H9 (cell line): Measurements from ENCODE around the gene C17orf114.

Source experiments
- DNase-seq: peaks from one replicate; pipeline ENCODE4 v3.0.0-alpha.2; 2017
- H2AFZ ChIP-seq: one replicate; pipeline ENCODE4 v1.6.1; 2013; ENCODE audit warnings: mild to moderate bottlenecking, low read length, control low read depth, moderate library complexity
- H2AK5ac ChIP-seq: 2 replicates; pipeline ENCODE4 v1.6.1; 2013; ENCODE audit warnings: low read length, control low read depth, mixed read lengths; ENCODE audit not compliant: insufficient read length
- H2BK120ac ChIP-seq: one replicate; pipeline ENCODE4 v1.6.1; 2013; ENCODE audit warnings: low read depth, mild to moderate bottlenecking, low read length, control low read depth, inconsistent platforms; ENCODE audit not compliant: poor library complexity, severe bottlenecking
- H2BK12ac ChIP-seq: 2 replicates; pipeline ENCODE4 v1.6.1; 2013; ENCODE audit warnings: low read length, control low read depth, mixed read lengths, low read depth; ENCODE audit not compliant: insufficient read length
- H2BK15ac ChIP-seq: 2 replicates; pipeline ENCODE4 v1.6.1; 2013; ENCODE audit warnings: low read depth, low read length, control low read depth
- H2BK20ac ChIP-seq: one replicate; pipeline ENCODE4 v1.6.1; 2013; ENCODE audit warnings: low read depth, mild to moderate bottlenecking, low read length, control low read depth, inconsistent platforms; ENCODE audit not compliant: poor library complexity, severe bottlenecking
- H2BK5ac ChIP-seq: 2 replicates; pipeline ENCODE4 v1.6.1; 2013; ENCODE audit warnings: low read length, control low read depth, mixed read lengths; ENCODE audit not compliant: insufficient read length
- H3K14ac ChIP-seq: 2 replicates; pipeline ENCODE4 v1.6.1; 2013; ENCODE audit warnings: low read length, control low read depth; ENCODE audit not compliant: insufficient read depth
- H3K18ac ChIP-seq: 2 replicates; pipeline ENCODE4 v1.6.1; 2013; ENCODE audit warnings: low read depth, mild to moderate bottlenecking, mixed read lengths, low read length, control low read depth; ENCODE audit not compliant: insufficient read length
- H3K23ac ChIP-seq: 2 replicates; pipeline ENCODE4 v1.6.1; 2013; ENCODE audit warnings: low read length, control low read depth, mixed read lengths, low read depth; ENCODE audit not compliant: insufficient read length
- H3K23me2 ChIP-seq: 2 replicates; pipeline ENCODE4 v1.6.1; 2013; ENCODE audit warnings: low read depth, mild to moderate bottlenecking, mixed read lengths, low read length, control low read depth; ENCODE audit not compliant: insufficient read length, poor library complexity, severe bottlenecking
- H3K27ac ChIP-seq: 2 replicates; pipeline ENCODE4 v1.5.1; 2013; ENCODE audit warnings: low read length, control low read depth, mixed read lengths, low read depth; ENCODE audit not compliant: insufficient read length
- H3K27me3 ChIP-seq: 2 replicates; pipeline ENCODE4 v1.6.1; 2013; ENCODE audit warnings: low read length, control low read depth, inconsistent platforms; ENCODE audit not compliant: insufficient read depth
- H3K4ac ChIP-seq: 2 replicates; pipeline ENCODE4 v1.6.1; 2013; ENCODE audit warnings: low read depth, mild to moderate bottlenecking, control low read depth, inconsistent platforms, low read length, moderate library complexity
- H3K4me1 ChIP-seq: 2 replicates; pipeline ENCODE4 v1.6.1; 2013; ENCODE audit warnings: low read length, control low read depth, inconsistent platforms; ENCODE audit not compliant: insufficient read depth
- H3K4me2 ChIP-seq: 2 replicates; pipeline ENCODE4 v1.6.1; 2013; ENCODE audit warnings: low read length, control low read depth, mixed read lengths; ENCODE audit not compliant: insufficient read length, insufficient read depth
- H3K56ac ChIP-seq: 2 replicates; pipeline ENCODE4 v1.6.1; 2013; ENCODE audit warnings: low read depth, mild to moderate bottlenecking, mixed read lengths, low read length, control low read depth; ENCODE audit not compliant: insufficient read length
- H3K79me1 ChIP-seq: 2 replicates; pipeline ENCODE4 v1.6.1; 2013; ENCODE audit warnings: low read depth, mild to moderate bottlenecking, moderate library complexity, low read length, control low read depth, inconsistent platforms; ENCODE audit not compliant: insufficient read depth, poor library complexity, severe bottlenecking
- H3K79me2 ChIP-seq: 2 replicates; pipeline ENCODE4 v1.6.1; 2013; ENCODE audit warnings: low read length, control low read depth, inconsistent platforms; ENCODE audit not compliant: insufficient read depth
- H3K9ac ChIP-seq: 2 replicates; pipeline ENCODE4 v1.6.1; 2013; ENCODE audit warnings: low read length, control low read depth, mixed read lengths; ENCODE audit not compliant: insufficient read length; ENCODE audit errors: extremely low read depth
- H3K9me3 ChIP-seq: one replicate; pipeline ENCODE4 v1.6.1; 2013; ENCODE audit warnings: low read depth, low read length, inconsistent platforms; ENCODE audit not compliant: control insufficient read depth
- H3T11ph ChIP-seq: one replicate; pipeline ENCODE4 v1.6.1; 2013; ENCODE audit warnings: mild to moderate bottlenecking, low read length, control low read depth, inconsistent platforms
- H4K20me1 ChIP-seq: one replicate; pipeline ENCODE4 v1.6.1; 2013; ENCODE audit not compliant: control insufficient read depth, insufficient read length, insufficient read depth
- H4K5ac ChIP-seq: 2 replicates; pipeline ENCODE4 v1.6.1; 2013; ENCODE audit warnings: low read depth, mild to moderate bottlenecking, mixed read lengths, low read length, control low read depth; ENCODE audit not compliant: insufficient read length
- H4K8ac ChIP-seq: replicated peaks from 2 replicates; pipeline ENCODE4 v1.6.1; 2013; ENCODE audit warnings: low read length, control low read depth, mixed read lengths, low read depth; ENCODE audit not compliant: insufficient read length
- H4K91ac ChIP-seq: 2 replicates; pipeline ENCODE4 v1.6.1; 2013; ENCODE audit warnings: low read depth, mild to moderate bottlenecking, moderate library complexity, mixed read lengths, low read length, control low read depth; ENCODE audit not compliant: insufficient read length
- H3K27ac Mint-ChIP-seq, 3 experiments: 2 replicates in 2 of 3; 3 replicates in 1 of 3; pipeline ENCODE4 v1.8.0; 2020 to 2021; ENCODE audit warnings: mixed read lengths in 3 of 3, mild to moderate bottlenecking in 1 of 3, moderate library complexity in 1 of 3
- H3K27me3 Mint-ChIP-seq: 2 replicates; pipeline ENCODE4 v1.8.0; 2021; ENCODE audit warnings: low read depth, mild to moderate bottlenecking, moderate library complexity, mixed read lengths
- H3K36me3 Mint-ChIP-seq, 3 experiments: 2 replicates in 2 of 3; 3 replicates in 1 of 3; pipeline ENCODE4 v1.8.0; 2020 to 2021; ENCODE audit warnings: low read depth in 3 of 3, mixed read lengths in 3 of 3; ENCODE audit not compliant: insufficient read depth in 1 of 3
- H3K4me1 Mint-ChIP-seq, 2 experiments: 2 replicates each; pipeline ENCODE4 v1.8.0; 2020; ENCODE audit warnings: mixed read lengths in 2 of 2
- H3K4me3 Mint-ChIP-seq, 2 experiments: 2 replicates in 1 of 2; 3 replicates in 1 of 2; pipeline ENCODE4 v1.8.0; 2020 to 2021; ENCODE audit warnings: mild to moderate bottlenecking in 2 of 2, mixed read lengths in 2 of 2, moderate library complexity in 1 of 2
- H3K9me3 Mint-ChIP-seq, 2 experiments: 2 replicates in 1 of 2; 3 replicates in 1 of 2; pipeline ENCODE4 v1.8.0; 2020; ENCODE audit warnings: mild to moderate bottlenecking in 2 of 2, mixed read lengths in 2 of 2, moderate library complexity in 1 of 2
- WGBS: extraction: QIAGEN DNeasy Blood & Tissue Kit; methylation state at CpG from one replicate; pipeline ENCODE4 v1.1.7; 2013; ENCODE audit warnings: missing lambda C conversion rate, low lambda C conversion rate, mixed read lengths; ENCODE audit not compliant: insufficient read length; ENCODE audit errors: extremely low coverage; 5-methylcytosine and 5-hydroxymethylcytosine counted together
- TF ChIP-seq, protein P1 (sequence below): fragments of 200-600 bp; sonication (generic); conservative IDR thresholded peaks from 3 replicates; pipeline ENCODE4 v1.8.0; 2021; ENCODE audit warnings: antibody characterized with exemption, mild to moderate bottlenecking

The C17orf114 gene

DNA sequence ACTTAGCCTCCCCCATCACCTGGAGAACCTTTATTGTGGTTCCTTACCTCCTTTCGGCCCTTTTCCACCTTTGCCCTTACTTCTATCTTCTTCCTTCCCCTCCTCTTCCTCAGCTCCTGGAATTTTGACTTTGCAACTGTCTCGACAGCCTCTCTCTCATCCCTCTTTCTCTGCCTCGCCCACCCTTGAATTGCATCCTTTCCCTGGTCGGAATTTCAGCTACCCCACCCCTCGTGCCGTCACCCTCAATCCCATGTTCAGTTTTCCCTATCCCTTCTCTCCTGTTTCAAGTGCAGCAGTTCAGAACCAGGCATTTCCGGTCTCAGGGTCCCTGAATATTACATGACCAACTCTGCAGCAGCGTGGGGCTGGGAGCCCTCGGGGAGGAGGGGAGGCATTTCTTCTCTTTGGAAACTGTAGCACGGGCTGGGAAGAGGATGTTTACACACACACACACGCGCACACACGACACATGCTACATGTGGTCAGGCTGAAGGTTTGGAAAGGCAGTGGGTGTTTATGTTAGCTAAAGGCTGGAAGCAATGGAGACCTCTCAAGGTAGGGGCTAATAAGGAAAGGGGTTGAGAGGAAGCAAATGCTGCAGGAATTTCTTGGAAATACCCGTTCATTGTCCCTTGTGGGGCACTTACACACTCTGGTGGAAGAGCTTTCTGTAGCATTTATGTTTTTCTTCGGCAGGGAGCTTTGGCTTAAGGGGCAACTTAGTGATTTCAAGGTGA lies 32.0 kb upstream of the C17orf114 start:
- Mint-ChIP-seq H3K4me3 (peak overlapping the region; percentile 82 to 89), H3K9me3 (no peaks in the 10 kb centered on the region), H3K27me3 (no peaks in the 10 kb centered on the region), H3K4me1 (peaks cover 18 to 20% of the 10 kb centered on the region in 2 experiments), H3K27ac (peak overlapping the region; percentile 41 to 72 (median 53)), H3K36me3 (peaks cover 0 to 8% (median 0%) of the 10 kb centered on the region in 3 experiments; a peak in 2 of 7 replicates)
- no peak overlapping the region for H3K23ac ChIP-seq
- H3K79me2 ChIP-seq = peaks cover 8% of the 10 kb centered on the region; the same call in 1 of the 2 replicates
- H3K18ac ChIP-seq = no peak overlapping the region
- H2BK5ac ChIP-seq = no peak overlapping the region
- no peak overlapping the region for H3K27ac ChIP-seq
- no peak overlapping the region for H2BK120ac ChIP-seq
- no peak overlapping the region for H3K56ac ChIP-seq
- no peak overlapping the region for H4K8ac ChIP-seq
- H3T11ph ChIP-seq = no peak overlapping the region
- no peak overlapping the region for H2BK12ac ChIP-seq
- H3K4me1 ChIP-seq = no peaks in the 10 kb centered on the region; the same call in 1 of the 2 replicates
- H2AK5ac ChIP-seq = no peak overlapping the region
- H3K9ac ChIP-seq = peak overlapping the region; percentile 42
- H3K79me1 ChIP-seq = peaks cover 7% of the 10 kb centered on the region
- H3K9me3 ChIP-seq = no peaks in the 10 kb centered on the region
- WGBS = no CpG with 5 or more reads among the region's 15 CpGs
- no peak overlapping the region for H2BK15ac ChIP-seq
- DNase-seq = no peak
- H4K20me1 ChIP-seq = no peaks in the 10 kb centered on the region
- peaks cover 7% of the 10 kb centered on the region for H3K23me2 ChIP-seq
- no peak overlapping the region for H3K14ac ChIP-seq
- H2BK20ac ChIP-seq = no peak overlapping the region
- TF ChIP-seq, protein P1, sequence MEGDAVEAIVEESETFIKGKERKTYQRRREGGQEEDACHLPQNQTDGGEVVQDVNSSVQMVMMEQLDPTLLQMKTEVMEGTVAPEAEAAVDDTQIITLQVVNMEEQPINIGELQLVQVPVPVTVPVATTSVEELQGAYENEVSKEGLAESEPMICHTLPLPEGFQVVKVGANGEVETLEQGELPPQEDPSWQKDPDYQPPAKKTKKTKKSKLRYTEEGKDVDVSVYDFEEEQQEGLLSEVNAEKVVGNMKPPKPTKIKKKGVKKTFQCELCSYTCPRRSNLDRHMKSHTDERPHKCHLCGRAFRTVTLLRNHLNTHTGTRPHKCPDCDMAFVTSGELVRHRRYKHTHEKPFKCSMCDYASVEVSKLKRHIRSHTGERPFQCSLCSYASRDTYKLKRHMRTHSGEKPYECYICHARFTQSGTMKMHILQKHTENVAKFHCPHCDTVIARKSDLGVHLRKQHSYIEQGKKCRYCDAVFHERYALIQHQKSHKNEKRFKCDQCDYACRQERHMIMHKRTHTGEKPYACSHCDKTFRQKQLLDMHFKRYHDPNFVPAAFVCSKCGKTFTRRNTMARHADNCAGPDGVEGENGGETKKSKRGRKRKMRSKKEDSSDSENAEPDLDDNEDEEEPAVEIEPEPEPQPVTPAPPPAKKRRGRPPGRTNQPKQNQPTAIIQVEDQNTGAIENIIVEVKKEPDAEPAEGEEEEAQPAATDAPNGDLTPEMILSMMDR = no peak
- H3K4ac ChIP-seq = no peak overlapping the region
- H4K91ac ChIP-seq = no peak overlapping the region
- no peaks in the 10 kb centered on the region for H3K27me3 ChIP-seq
- peak overlapping the region; percentile 83 for H3K4me2 ChIP-seq
- H4K5ac ChIP-seq = no peak overlapping the region
- no peak overlapping the region for H2AFZ ChIP-seq
